K562 (cell line): ENCODE results near the gene GPR32. TPM values are rescaled to one million over a fixed set of nuclear protein-coding genes. Genes with fewer than 3 reads are reported as not detected.

Source experiments
- CREB1 ChIP-seq, 2 experiments: sonication (generic) in 1 of 2; formaldehyde crosslinking in 1 of 2; IDR thresholded peaks; 2 replicates each; pipeline versions ENCODE4 v1.6.1 to v1.8.0; 2012 to 2022; ENCODE audit warnings: inconsistent platforms in 1 of 2, mild to moderate bottlenecking in 1 of 2, missing genetic modification reagents in 1 of 2, moderate library complexity in 1 of 2
- MYNN ChIP-seq, 2 experiments: sonication (generic); formaldehyde crosslinking in 1 of 2; IDR thresholded peaks; 2 replicates each; pipeline versions ENCODE4 v1.5.0 to v1.6.1; 2016 to 2020; ENCODE audit warnings: antibody characterized with exemption in 1 of 2, missing genetic modification reagents in 1 of 2
- PML ChIP-seq: IDR thresholded peaks from 2 replicates; pipeline ENCODE4 v1.6.1; 2012; ENCODE audit warnings: low read length, inconsistent platforms
- POLR2AphosphoS5 ChIP-seq: IDR thresholded peaks from 2 replicates; pipeline ENCODE4 v1.6.1; 2011; ENCODE audit warnings: mild to moderate bottlenecking, low read depth, low read length, moderate library complexity; ENCODE audit not compliant: control insufficient read depth, insufficient read depth
- POLR2B ChIP-seq: fragments of 450-650 bp; IDR thresholded peaks from 2 replicates; pipeline ENCODE4 v1.6.1; 2018; ENCODE audit warnings: low read depth; ENCODE audit not compliant: partially characterized antibody
- SUPT5H ChIP-seq: fragments of 450-650 bp; IDR thresholded peaks from 2 replicates; pipeline ENCODE4 v1.6.1; 2016
- TEAD1 ChIP-seq, 2 experiments: fragments of 450-650 bp in 1 of 2; sonication (generic) in 1 of 2; formaldehyde crosslinking; IDR thresholded peaks; 2 replicates each; pipeline versions ENCODE4 v1.4.0 to v1.8.0; 2020 to 2022; ENCODE audit warnings: mild to moderate bottlenecking in 2 of 2, missing genetic modification reagents in 1 of 2
- THRAP3 ChIP-seq: fragments of 450-650 bp; IDR thresholded peaks from 2 replicates; pipeline ENCODE4 v1.6.1; 2016; ENCODE audit warnings: mild to moderate bottlenecking, inconsistent platforms, borderline replicate concordance
- ZBED1 ChIP-seq: IDR thresholded peaks from 2 replicates; pipeline ENCODE4 v1.6.1; 2014
- polyA plus RNA-seq, 8 experiments: library from polyadenylated mRNA; depleted of rRNA in 4 of 8; stranded (reverse) in 5 of 8; unstranded in 3 of 8; fragments of >200 nt; fragmentation: Nextera tagmentation in 2 of 8; fragmentation: Illumina TruSeq in 1 of 8; extraction: Ambion mirVana in 2 of 8; extraction: Trizol in 1 of 8; gene quantifications; 2 replicates each; pipeline versions ENCODE4 v1.2.1 to v1.2.3, GENCODE V29; 2011 to 2014; ENCODE audit warnings: inconsistent platforms in 1 of 8, missing spikeins in 1 of 8
- total RNA-seq, 7 experiments: library from RNA; depleted of rRNA in 6 of 7; stranded (reverse); fragments of >200 nt in 6 of 7; fragmentation: Illumina TruSeq in 2 of 7; extraction: Trizol in 2 of 7; gene quantifications; 2 replicates each; pipeline versions ENCODE4 v1.2.1 to v1.2.3, GENCODE V29; 2011 to 2021; ENCODE audit warnings: low replicate concordance in 1 of 7
- TF ChIP-seq, protein P1 (sequence below): fragments of 450-650 bp; IDR thresholded peaks from 2 replicates; pipeline ENCODE4 v1.6.1; 2016; ENCODE audit warnings: mild to moderate bottlenecking, moderate library complexity
- TF ChIP-seq, protein P2 (sequence below), 2 experiments: fragments of 450-650 bp; conservative IDR thresholded peaks; 2 replicates each; pipeline ENCODE4 v1.6.1; 2017; ENCODE audit warnings: mild to moderate bottlenecking in 2 of 2, moderate library complexity in 2 of 2

The GPR32 gene
- total and polyA plus RNA-seq, 9 of the 15 experiments (the other 6 are each of a cell fraction or from before 2014, with no cell fraction given), result not detected

DNA sequence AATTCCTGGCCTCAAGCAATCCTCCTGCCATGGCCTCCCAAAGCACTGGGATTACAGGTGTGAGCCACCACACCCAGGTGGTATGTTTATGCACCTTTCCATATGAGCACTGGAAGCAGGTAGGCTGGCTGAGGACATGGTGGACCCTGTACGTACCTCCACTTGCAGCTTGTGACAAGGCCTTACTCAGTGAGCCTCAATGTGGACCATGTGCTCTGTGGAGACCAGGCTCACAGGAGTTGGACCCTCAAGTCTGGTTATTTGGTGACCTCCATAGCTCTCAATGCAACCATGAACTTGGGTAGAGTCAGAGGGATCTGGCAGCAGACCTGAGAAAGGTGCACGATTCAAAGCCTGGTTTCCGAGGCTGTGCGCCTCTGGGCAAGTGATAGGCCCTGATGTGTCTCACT lies 25.4 kb downstream of the GPR32 start (continued):
- TF ChIP-seq, protein P1, sequence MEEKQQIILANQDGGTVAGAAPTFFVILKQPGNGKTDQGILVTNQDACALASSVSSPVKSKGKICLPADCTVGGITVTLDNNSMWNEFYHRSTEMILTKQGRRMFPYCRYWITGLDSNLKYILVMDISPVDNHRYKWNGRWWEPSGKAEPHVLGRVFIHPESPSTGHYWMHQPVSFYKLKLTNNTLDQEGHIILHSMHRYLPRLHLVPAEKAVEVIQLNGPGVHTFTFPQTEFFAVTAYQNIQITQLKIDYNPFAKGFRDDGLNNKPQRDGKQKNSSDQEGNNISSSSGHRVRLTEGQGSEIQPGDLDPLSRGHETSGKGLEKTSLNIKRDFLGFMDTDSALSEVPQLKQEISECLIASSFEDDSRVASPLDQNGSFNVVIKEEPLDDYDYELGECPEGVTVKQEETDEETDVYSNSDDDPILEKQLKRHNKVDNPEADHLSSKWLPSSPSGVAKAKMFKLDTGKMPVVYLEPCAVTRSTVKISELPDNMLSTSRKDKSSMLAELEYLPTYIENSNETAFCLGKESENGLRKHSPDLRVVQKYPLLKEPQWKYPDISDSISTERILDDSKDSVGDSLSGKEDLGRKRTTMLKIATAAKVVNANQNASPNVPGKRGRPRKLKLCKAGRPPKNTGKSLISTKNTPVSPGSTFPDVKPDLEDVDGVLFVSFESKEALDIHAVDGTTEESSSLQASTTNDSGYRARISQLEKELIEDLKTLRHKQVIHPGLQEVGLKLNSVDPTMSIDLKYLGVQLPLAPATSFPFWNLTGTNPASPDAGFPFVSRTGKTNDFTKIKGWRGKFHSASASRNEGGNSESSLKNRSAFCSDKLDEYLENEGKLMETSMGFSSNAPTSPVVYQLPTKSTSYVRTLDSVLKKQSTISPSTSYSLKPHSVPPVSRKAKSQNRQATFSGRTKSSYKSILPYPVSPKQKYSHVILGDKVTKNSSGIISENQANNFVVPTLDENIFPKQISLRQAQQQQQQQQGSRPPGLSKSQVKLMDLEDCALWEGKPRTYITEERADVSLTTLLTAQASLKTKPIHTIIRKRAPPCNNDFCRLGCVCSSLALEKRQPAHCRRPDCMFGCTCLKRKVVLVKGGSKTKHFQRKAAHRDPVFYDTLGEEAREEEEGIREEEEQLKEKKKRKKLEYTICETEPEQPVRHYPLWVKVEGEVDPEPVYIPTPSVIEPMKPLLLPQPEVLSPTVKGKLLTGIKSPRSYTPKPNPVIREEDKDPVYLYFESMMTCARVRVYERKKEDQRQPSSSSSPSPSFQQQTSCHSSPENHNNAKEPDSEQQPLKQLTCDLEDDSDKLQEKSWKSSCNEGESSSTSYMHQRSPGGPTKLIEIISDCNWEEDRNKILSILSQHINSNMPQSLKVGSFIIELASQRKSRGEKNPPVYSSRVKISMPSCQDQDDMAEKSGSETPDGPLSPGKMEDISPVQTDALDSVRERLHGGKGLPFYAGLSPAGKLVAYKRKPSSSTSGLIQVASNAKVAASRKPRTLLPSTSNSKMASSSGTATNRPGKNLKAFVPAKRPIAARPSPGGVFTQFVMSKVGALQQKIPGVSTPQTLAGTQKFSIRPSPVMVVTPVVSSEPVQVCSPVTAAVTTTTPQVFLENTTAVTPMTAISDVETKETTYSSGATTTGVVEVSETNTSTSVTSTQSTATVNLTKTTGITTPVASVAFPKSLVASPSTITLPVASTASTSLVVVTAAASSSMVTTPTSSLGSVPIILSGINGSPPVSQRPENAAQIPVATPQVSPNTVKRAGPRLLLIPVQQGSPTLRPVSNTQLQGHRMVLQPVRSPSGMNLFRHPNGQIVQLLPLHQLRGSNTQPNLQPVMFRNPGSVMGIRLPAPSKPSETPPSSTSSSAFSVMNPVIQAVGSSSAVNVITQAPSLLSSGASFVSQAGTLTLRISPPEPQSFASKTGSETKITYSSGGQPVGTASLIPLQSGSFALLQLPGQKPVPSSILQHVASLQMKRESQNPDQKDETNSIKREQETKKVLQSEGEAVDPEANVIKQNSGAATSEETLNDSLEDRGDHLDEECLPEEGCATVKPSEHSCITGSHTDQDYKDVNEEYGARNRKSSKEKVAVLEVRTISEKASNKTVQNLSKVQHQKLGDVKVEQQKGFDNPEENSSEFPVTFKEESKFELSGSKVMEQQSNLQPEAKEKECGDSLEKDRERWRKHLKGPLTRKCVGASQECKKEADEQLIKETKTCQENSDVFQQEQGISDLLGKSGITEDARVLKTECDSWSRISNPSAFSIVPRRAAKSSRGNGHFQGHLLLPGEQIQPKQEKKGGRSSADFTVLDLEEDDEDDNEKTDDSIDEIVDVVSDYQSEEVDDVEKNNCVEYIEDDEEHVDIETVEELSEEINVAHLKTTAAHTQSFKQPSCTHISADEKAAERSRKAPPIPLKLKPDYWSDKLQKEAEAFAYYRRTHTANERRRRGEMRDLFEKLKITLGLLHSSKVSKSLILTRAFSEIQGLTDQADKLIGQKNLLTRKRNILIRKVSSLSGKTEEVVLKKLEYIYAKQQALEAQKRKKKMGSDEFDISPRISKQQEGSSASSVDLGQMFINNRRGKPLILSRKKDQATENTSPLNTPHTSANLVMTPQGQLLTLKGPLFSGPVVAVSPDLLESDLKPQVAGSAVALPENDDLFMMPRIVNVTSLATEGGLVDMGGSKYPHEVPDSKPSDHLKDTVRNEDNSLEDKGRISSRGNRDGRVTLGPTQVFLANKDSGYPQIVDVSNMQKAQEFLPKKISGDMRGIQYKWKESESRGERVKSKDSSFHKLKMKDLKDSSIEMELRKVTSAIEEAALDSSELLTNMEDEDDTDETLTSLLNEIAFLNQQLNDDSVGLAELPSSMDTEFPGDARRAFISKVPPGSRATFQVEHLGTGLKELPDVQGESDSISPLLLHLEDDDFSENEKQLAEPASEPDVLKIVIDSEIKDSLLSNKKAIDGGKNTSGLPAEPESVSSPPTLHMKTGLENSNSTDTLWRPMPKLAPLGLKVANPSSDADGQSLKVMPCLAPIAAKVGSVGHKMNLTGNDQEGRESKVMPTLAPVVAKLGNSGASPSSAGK, result 0 out of 2 replicates have a peak, but pooled peaks have one; percentile 15
- TF ChIP-seq CREB1 (IDR thresholded peaks at IDR 0.05) (0 out of 2 replicates have a peak, but pooled peaks have one; percentile 13), CREB1 (CRISPR knock-in tag; IDR thresholded peaks at IDR 0.05) (no peak), ZBED1 (peak; percentile 40; the same call in 1 of the 2 replicates), THRAP3 (no peak), POLR2AphosphoS5 (0 out of 2 replicates have a peak, but pooled peaks have one; percentile 3), TEAD1 (CRISPR knock-in tag; IDR thresholded peaks at IDR 0.05) (no peak), POLR2B (peak; percentile 62), MYNN (IDR thresholded peaks at IDR 0.05) (peak; percentile 66; the same call in 1 of the 2 replicates), MYNN (CRISPR knock-in tag; IDR thresholded peaks at IDR 0.05) (no peak), SUPT5H (peak; percentile 61), PML (peak; percentile 34; the same call in 1 of the 2 replicates)
- TF ChIP-seq, protein P2, sequence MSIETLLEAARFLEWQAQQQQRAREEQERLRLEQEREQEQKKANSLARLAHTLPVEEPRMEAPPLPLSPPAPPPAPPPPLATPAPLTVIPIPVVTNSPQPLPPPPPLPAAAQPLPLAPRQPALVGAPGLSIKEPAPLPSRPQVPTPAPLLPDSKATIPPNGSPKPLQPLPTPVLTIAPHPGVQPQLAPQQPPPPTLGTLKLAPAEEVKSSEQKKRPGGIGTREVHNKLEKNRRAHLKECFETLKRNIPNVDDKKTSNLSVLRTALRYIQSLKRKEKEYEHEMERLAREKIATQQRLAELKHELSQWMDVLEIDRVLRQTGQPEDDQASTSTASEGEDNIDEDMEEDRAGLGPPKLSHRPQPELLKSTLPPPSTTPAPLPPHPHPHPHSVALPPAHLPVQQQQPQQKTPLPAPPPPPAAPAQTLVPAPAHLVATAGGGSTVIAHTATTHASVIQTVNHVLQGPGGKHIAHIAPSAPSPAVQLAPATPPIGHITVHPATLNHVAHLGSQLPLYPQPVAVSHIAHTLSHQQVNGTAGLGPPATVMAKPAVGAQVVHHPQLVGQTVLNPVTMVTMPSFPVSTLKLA (conservative IDR thresholded peaks at IDR 0.05), result 0 out of 4 replicates have a peak, but pooled peaks of 1 of the 2 experiments have one; percentile 9
- TF ChIP-seq, all 486 proteins: peak for 23
